ENCODE results near the gene WEE2. TPM values are rescaled to one million over a fixed set of nuclear protein-coding genes. Genes with fewer than 3 reads are reported as not detected.
A peak's percentile ranks its signal among the peaks of the same experiment; 100 is the strongest.
"Not testable (repeated sequence)": the region's sequence is repeated elsewhere in the genome, so short reads cannot be mapped to it uniquely, and the experiment has no call there.

WEE2 gene
- total RNA-seq, 1 experiment from 2014 or later = 0.04 TPM

GRCh38 chr7:141748396-141748795 lies 40.2 kb downstream of the WEE2 start:
- ATAC-seq = no peak
- TF ChIP-seq EMX1 (CRISPR knock-in tag; IDR thresholded peaks at IDR 0.05) = no peak
- no peak for TF ChIP-seq ZNF281 (CRISPR knock-in tag; IDR thresholded peaks at IDR 0.05)
- TF ChIP-seq ATF3 (CRISPR knock-in tag; conservative IDR thresholded peaks at IDR 0.05) = no peak
- peaks cover 30% of the 10 kb centered on the region for H3K9me3 Mint-ChIP-seq
- ChIA-PET POLR2A (no interaction called here), CTCF (interaction anchor here (1.0 kb wide), 1 partner anchor 11 kb away, joined by 4 read pairs; the partner anchor contains the start of gene SSBP1)
- H3K27ac Mint-ChIP-seq = no peak overlapping the region
- H3K36me3 Mint-ChIP-seq = peaks cover 86% of the 10 kb centered on the region
- H3K4me1 Mint-ChIP-seq = no peaks in the 10 kb centered on the region
- H3K4me3 Mint-ChIP-seq = no peak overlapping the region
- H3K27me3 Mint-ChIP-seq (ENCODE audit: low read depth) = no peaks in the 10 kb centered on the region
- no peak for DNase-seq (ENCODE audit: low spot score)

GRCh38 chr7:141751904-141752303 lies 43.8 kb downstream of the WEE2 start:
- not testable (repeated sequence) for H3K4me3 Mint-ChIP-seq
- CTCF ChIA-PET = interaction anchor here (1.0 kb wide), 1 partner anchor 14 kb away, joined by 3 read pairs; the partner anchor contains the start of gene SSBP1

GRCh38 chr7:141752634-141753033 lies 44.5 kb downstream of the WEE2 start:
- TF ChIP-seq ZNF532 (CRISPR knock-in tag; IDR thresholded peaks at IDR 0.05; ENCODE audit: borderline replicate concordance) (no peak), GABPB1 (CRISPR knock-in tag; IDR thresholded peaks at IDR 0.05) (no peak), CTCF (IDR thresholded peaks at IDR 0.05) (peak; percentile 61; the same call in 1 of the 2 replicates), ZNF396 (CRISPR knock-in tag; IDR thresholded peaks at IDR 0.05; ENCODE audit: borderline replicate concordance) (no peak), TEAD4 (CRISPR knock-in tag; IDR thresholded peaks at IDR 0.05) (no peak), FOXK1 (CRISPR knock-in tag; IDR thresholded peaks at IDR 0.05) (no peak)
- H3K36me3 Mint-ChIP-seq = peaks cover 91% of the 10 kb centered on the region
- ATAC-seq (no peak), DNase-seq (ENCODE audit: low spot score) (no peak)
- POLR2A ChIA-PET = interaction anchor here (1.0 kb wide), 1 partner anchor 33 kb away, joined by 3 read pairs; no protein-coding TSS in a partner anchor
- H3K27ac Mint-ChIP-seq = no peak overlapping the region
- H3K9me3 Mint-ChIP-seq = peaks cover 34% of the 10 kb centered on the region
- H3K4me3 Mint-ChIP-seq = no peak overlapping the region
- H3K4me1 Mint-ChIP-seq = no peaks in the 10 kb centered on the region
- no peaks in the 10 kb centered on the region for H3K27me3 Mint-ChIP-seq (ENCODE audit: low read depth)
- CTCF ChIA-PET = interaction anchor here (1.0 kb wide), 1 partner anchor 14 kb away, joined by 3 read pairs; the partner anchor contains the start of gene SSBP1

More at GRCh38 chr7:141751904-141752303, 43.8 kb downstream of the WEE2 start:
- Mint-ChIP-seq H3K36me3 (peaks cover 83% of the 10 kb centered on the region), H3K9me3 (peaks cover 30% of the 10 kb centered on the region)
- not testable (repeated sequence) for H3K4me1 Mint-ChIP-seq; H3K27me3 Mint-ChIP-seq (ENCODE audit: low read depth); H3K27ac Mint-ChIP-seq; ATAC-seq; DNase-seq (ENCODE audit: low spot score)
- POLR2A ChIA-PET = interaction anchor here (1.0 kb wide), 1 partner anchor 34 kb away, joined by 3 read pairs; no protein-coding TSS in a partner anchor
